Tibial nerve (tissue), 3 donors: Measurements from ENCODE around the gene UNKL.

ENCODE experiments used
- POLR2A ChIP-seq, 2 donors: fragments of 450-650 bp; IDR thresholded peaks; one replicate each; pipeline ENCODE4 v1.6.1; 2017; ENCODE audit warnings: antibody characterized with exemption in 2 of 2, mild to moderate bottlenecking in 2 of 2, moderate library complexity in 2 of 2
- TF ChIP-seq, protein P1 (sequence below), 5 experiments: fragments of 200-600 bp in 3 of 5; fragments of 450-650 bp in 2 of 5; sonication (generic) in 3 of 5; IDR thresholded peaks; one replicate each; pipeline ENCODE4 v1.5.1; 2016 to 2019; ENCODE audit warnings: antibody characterized with exemption in 5 of 5, mild to moderate bottlenecking in 3 of 5, moderate library complexity in 2 of 5

DNA sequence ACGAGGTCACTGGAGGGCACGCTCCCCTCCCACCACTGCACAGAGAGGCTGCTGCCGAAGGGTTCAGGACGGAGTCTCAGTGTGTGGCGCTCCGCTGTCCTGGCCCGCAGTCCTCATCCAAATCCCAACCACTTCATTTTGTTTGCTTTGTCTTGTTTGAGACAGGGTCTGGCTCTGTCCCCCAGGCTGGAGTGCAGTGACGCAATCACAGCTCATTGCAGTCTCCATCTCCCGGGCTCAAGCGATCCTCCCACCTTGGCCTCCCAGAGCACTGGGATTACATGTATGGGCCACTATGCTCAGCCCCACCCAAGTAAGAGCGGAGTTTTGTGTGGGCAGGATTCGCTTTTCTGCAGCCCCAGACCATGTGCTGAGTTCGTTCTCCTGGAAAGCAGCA is 12.7 kb downstream of the UNKL start:
- TF ChIP-seq, protein P1, sequence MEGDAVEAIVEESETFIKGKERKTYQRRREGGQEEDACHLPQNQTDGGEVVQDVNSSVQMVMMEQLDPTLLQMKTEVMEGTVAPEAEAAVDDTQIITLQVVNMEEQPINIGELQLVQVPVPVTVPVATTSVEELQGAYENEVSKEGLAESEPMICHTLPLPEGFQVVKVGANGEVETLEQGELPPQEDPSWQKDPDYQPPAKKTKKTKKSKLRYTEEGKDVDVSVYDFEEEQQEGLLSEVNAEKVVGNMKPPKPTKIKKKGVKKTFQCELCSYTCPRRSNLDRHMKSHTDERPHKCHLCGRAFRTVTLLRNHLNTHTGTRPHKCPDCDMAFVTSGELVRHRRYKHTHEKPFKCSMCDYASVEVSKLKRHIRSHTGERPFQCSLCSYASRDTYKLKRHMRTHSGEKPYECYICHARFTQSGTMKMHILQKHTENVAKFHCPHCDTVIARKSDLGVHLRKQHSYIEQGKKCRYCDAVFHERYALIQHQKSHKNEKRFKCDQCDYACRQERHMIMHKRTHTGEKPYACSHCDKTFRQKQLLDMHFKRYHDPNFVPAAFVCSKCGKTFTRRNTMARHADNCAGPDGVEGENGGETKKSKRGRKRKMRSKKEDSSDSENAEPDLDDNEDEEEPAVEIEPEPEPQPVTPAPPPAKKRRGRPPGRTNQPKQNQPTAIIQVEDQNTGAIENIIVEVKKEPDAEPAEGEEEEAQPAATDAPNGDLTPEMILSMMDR (IDR thresholded peaks at IDR 0.05), result no peak
- no peak for TF ChIP-seq POLR2A (IDR thresholded peaks at IDR 0.05)
